ENCODE results near the gene SLC7A8. TPM values are rescaled to one million over a fixed set of nuclear protein-coding genes. Genes with fewer than 3 reads are reported as not detected.

The SLC7A8 gene
- total and polyA plus RNA-seq, 2 donors (not counting 1 experiment from before 2014, with no cell fraction given) = 0.25 to 1.1 TPM

DNA sequence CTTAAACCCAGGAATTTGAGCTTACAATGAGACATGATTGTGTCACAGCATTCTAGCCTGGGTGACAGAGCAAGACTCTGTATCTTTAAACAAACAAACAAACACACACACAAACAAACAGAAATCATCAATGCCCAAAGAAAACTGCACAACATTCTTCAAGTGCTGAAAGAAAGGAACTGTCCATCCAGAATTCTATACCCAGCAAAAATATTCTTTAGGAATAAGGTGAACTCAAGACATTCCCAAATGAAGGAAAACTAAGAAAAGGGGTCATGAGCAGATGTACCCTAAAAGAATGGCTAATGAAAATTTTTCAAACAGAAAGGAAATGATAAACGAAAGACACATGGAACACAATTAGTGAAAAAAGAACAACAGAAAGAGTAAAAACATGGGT lies 32.0 kb upstream of the SLC7A8 start:
- Histone ChIP-seq H3K4me3 (ENCODE audit: control extremely low read depth in 1 of 5, extremely low read depth in 1 of 5, insufficient read depth in 1 of 5, low read depth in 2 of 5, low read length in 4 of 5) (no peak overlapping the region), H3K4me1 (ENCODE audit: control insufficient read depth in 2 of 2, insufficient read depth in 2 of 2, low read length in 2 of 2) (no peaks in the 10 kb centered on the region), H2AFZ (ENCODE audit: insufficient read depth, low read depth, low read length, poor library complexity, severe bottlenecking) (no peak overlapping the region), H3K4me2 (replicated peaks; ENCODE audit: low read depth, low read length, poor library complexity, severe bottlenecking) (no peak overlapping the region), H3K79me2 (ENCODE audit: control insufficient read depth, insufficient read depth, low read length) (no peaks in the 10 kb centered on the region), H3K9ac (ENCODE audit: low read length) (no peak overlapping the region), H3K27ac (ENCODE audit: low read length in 2 of 2) (no peak overlapping the region), H3K27me3 (replicated peaks in 1 of 4; ENCODE audit: control extremely low read depth in 1 of 4, control insufficient read depth in 3 of 4, insufficient read depth in 4 of 4, low read length in 3 of 4) (peaks cover 0 to 9% (median 3%) of the 10 kb centered on the region in 4 experiments), H3K9me3 (ENCODE audit: control extremely low read depth in 1 of 3, control insufficient read depth in 2 of 3, insufficient read depth in 1 of 3, low read length in 2 of 3) (peaks cover 0 to 3% (median 0%) of the 10 kb centered on the region in 3 donors), H3K36me3 (replicated peaks in 1 of 2; ENCODE audit: control extremely low read depth in 1 of 2, control insufficient read depth in 1 of 2, extremely low read depth in 1 of 2, insufficient read depth in 2 of 2, low read length in 1 of 2) (no peaks in the 10 kb centered on the region), H4K20me1 (ENCODE audit: control insufficient read depth, insufficient read depth, low read length, poor library complexity, severe bottlenecking) (no peaks in the 10 kb centered on the region)
- WGBS (ENCODE audit: insufficient coverage) = no CpG with 5 or more reads among the region's 1 CpG
- DNase-seq = no peak
- no peaks in the 10 kb centered on the region for H3K4me1 Mint-ChIP-seq
- no peak overlapping the region for H3K27ac Mint-ChIP-seq
- no peak for ATAC-seq (ENCODE audit: low read depth)
- intact Hi-C loops (cut with micrococcal nuclease) = no loop called here
- H3K9me3 Mint-ChIP-seq (ENCODE audit: insufficient read depth) = peaks cover 6% of the 10 kb centered on the region
- no peak for TF ChIP-seq EZH2 (IDR thresholded peaks at IDR 0.05; ENCODE audit: borderline replicate concordance, insufficient read depth, low read depth, low read length, poor library complexity, severe bottlenecking)
- TF ChIP-seq, protein P1, sequence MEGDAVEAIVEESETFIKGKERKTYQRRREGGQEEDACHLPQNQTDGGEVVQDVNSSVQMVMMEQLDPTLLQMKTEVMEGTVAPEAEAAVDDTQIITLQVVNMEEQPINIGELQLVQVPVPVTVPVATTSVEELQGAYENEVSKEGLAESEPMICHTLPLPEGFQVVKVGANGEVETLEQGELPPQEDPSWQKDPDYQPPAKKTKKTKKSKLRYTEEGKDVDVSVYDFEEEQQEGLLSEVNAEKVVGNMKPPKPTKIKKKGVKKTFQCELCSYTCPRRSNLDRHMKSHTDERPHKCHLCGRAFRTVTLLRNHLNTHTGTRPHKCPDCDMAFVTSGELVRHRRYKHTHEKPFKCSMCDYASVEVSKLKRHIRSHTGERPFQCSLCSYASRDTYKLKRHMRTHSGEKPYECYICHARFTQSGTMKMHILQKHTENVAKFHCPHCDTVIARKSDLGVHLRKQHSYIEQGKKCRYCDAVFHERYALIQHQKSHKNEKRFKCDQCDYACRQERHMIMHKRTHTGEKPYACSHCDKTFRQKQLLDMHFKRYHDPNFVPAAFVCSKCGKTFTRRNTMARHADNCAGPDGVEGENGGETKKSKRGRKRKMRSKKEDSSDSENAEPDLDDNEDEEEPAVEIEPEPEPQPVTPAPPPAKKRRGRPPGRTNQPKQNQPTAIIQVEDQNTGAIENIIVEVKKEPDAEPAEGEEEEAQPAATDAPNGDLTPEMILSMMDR (IDR thresholded peaks at IDR 0.05) = no peak
- POLR2A ChIA-PET = interaction anchor here (0.6 kb wide), 1 partner anchor 1968 kb away, joined by 3 read pairs; no protein-coding TSS in a partner anchor
- no peak overlapping the region for H3K4me3 Mint-ChIP-seq
- H3K27me3 Mint-ChIP-seq = peaks cover 38% of the 10 kb centered on the region
- CTCF ChIA-PET = no interaction called here

DNA sequence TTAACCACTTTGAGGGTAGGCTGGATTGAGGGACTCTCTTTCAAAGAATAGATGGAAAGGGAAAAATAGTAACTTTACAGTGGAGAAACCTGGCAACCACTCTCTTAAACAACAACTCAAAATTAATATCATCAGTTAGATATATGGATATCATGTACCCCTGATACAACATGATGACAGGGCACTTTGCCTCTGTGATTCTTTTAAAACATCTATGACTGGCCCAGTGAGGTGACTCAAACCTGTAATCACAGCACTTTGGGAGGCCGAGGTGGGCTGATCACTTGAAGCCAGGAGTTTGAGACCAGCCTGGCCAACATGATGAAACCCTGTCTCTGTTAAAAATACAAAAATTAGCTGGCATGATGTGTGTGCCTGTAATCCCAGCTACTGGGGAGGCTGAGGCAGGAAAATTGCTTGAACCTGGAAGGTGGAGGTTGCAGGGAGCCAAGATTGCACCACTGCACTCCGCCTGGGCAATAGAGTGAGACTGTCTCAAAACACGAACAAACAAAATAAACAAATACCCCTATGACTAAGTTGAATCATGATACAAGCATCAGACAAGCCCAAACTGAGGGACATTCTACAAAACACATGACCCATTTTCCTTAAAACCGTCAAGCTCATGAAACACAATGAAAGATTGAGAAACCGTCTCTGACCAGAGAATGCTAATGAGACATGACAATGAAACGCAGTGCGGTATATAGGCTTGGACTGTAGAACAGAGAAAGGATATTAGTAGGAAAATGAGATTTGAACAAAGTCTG lies 26.4 kb upstream of the SLC7A8 start:
- CTCF ChIA-PET = no interaction called here
- Mint-ChIP-seq H3K9me3 (ENCODE audit: insufficient read depth) (peaks cover under 1% of the 10 kb centered on the region), H3K4me3 (no peak overlapping the region), H3K27me3 (peaks cover 48% of the 10 kb centered on the region), H3K4me1 (no peaks in the 10 kb centered on the region), H3K27ac (no peak overlapping the region)
- H4K20me1 ChIP-seq (ENCODE audit: control insufficient read depth, insufficient read depth, low read length, poor library complexity, severe bottlenecking) = no peaks in the 10 kb centered on the region
- H3K9me3 ChIP-seq (ENCODE audit: control extremely low read depth in 1 of 3, control insufficient read depth in 2 of 3, insufficient read depth in 1 of 3, low read length in 2 of 3) = no peaks in the 10 kb centered on the region
- ATAC-seq (ENCODE audit: low read depth) (no peak), DNase-seq (no peak)
- intact Hi-C loops (cut with micrococcal nuclease) = no loop called here
- TF ChIP-seq, protein P1 (IDR thresholded peaks at IDR 0.05) = no peak
- no peak for TF ChIP-seq EZH2 (IDR thresholded peaks at IDR 0.05; ENCODE audit: borderline replicate concordance, insufficient read depth, low read depth, low read length, poor library complexity, severe bottlenecking)
- 95% methylated on average over 5 of the region's 7 CpGs for WGBS (ENCODE audit: insufficient coverage)
- no peak overlapping the region for H2AFZ ChIP-seq (ENCODE audit: insufficient read depth, low read depth, low read length, poor library complexity, severe bottlenecking)
- peaks cover 0 to 7% (median under 1%) of the 10 kb centered on the region in 4 experiments for H3K27me3 ChIP-seq (replicated peaks in 1 of 4; ENCODE audit: control extremely low read depth in 1 of 4, control insufficient read depth in 3 of 4, insufficient read depth in 4 of 4, low read length in 3 of 4)
- no peaks in the 10 kb centered on the region for H3K79me2 ChIP-seq (ENCODE audit: control insufficient read depth, insufficient read depth, low read length)
- no peak overlapping the region for H3K9ac ChIP-seq (ENCODE audit: low read length)
- H3K36me3 ChIP-seq (replicated peaks in 1 of 2; ENCODE audit: control extremely low read depth in 1 of 2, control insufficient read depth in 1 of 2, extremely low read depth in 1 of 2, insufficient read depth in 2 of 2, low read length in 1 of 2) = no peaks in the 10 kb centered on the region
- POLR2A ChIA-PET = no interaction called here
- no peak overlapping the region for H3K27ac ChIP-seq (ENCODE audit: low read length in 2 of 2)
- H3K4me2 ChIP-seq (replicated peaks; ENCODE audit: low read depth, low read length, poor library complexity, severe bottlenecking) = no peak overlapping the region
- H3K4me1 ChIP-seq (ENCODE audit: control insufficient read depth in 2 of 2, insufficient read depth in 2 of 2, low read length in 2 of 2) = no peaks in the 10 kb centered on the region
- no peak overlapping the region for H3K4me3 ChIP-seq (ENCODE audit: control extremely low read depth in 1 of 5, extremely low read depth in 1 of 5, insufficient read depth in 1 of 5, low read depth in 2 of 5, low read length in 4 of 5)

Measured in B cell (primary cell).